Measurements from ENCODE around the gene DUOXA1. TPM values are rescaled to one million over a fixed set of nuclear protein-coding genes. Genes with fewer than 3 reads are reported as not detected.

DUOXA1 gene
- total RNA-seq, 4 donors from 2014 or later = 0.44 to 1.1 (median 0.51) TPM; not detected in 1

GRCh38 chr15:45101749-45102148 lies 27.9 kb downstream of the DUOXA1 start:
- no peak for TF ChIP-seq CTCF (IDR thresholded peaks at IDR 0.05; ENCODE audit: low read depth)

GRCh38 chr15:45100884-45101625 lies 28.6 kb downstream of the DUOXA1 start:
- TF ChIP-seq CTCF (IDR thresholded peaks at IDR 0.05; ENCODE audit: low read depth) = no peak

- no peak for TF ChIP-seq CTCF (IDR thresholded peaks at IDR 0.05; ENCODE audit: low read depth)
These were observed 30.0 kb downstream of the DUOXA1 start for GRCh38 chr15:45099549-45100165.

- no peak for TF ChIP-seq CTCF (IDR thresholded peaks at IDR 0.05; ENCODE audit: low read depth)
These were observed 32.2 kb downstream of the DUOXA1 start for GRCh38 chr15:45097466-45097865.

- TF ChIP-seq CTCF (IDR thresholded peaks at IDR 0.05; ENCODE audit: low read depth) = no peak
These were observed 34.0 kb downstream of the DUOXA1 start for GRCh38 chr15:45095661-45096060.

GRCh38 chr15:45094358-45094730 lies 35.3 kb downstream of the DUOXA1 start:
- TF ChIP-seq CTCF (IDR thresholded peaks at IDR 0.05; ENCODE audit: low read depth) = no peak

- TF ChIP-seq CTCF (IDR thresholded peaks at IDR 0.05; ENCODE audit: low read depth) = no peak
These were observed 35.9 kb downstream of the DUOXA1 start for GRCh38 chr15:45093622-45094357.
